ENCODE measurements around the gene TARM1.
"Not testable (repeated sequence)": the region's sequence is repeated elsewhere in the genome, so short reads cannot be mapped to it uniquely, and the experiment has no call there.

Gene TARM1

DNA sequence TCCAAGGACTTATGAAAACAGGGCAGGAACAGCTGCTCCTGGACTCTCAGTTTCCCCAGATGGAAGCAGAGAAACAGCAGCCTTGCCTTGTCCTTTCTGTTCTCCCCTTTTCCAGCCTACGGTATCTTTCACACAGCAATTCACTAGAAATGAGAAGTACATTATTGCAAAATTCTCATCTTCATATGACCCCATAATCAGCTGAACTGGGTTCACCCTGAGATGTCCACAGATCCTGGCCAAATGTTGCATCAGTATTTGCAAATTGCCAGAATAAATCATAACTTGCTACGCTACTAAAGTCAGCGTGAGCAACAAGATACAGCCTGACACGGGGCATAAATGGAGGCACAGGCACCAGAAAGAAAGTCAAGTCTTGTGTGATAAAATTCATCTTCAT is 33.5 kb downstream of the TARM1 start:
- Histone ChIP-seq H3K9ac (ENCODE audit: low read length) (no peak overlapping the region), H3K4me1 (ENCODE audit: control insufficient read depth, low read depth, low read length) (no peaks in the 10 kb centered on the region), H3K36me3 (ENCODE audit: control insufficient read depth, low read depth, low read length) (no peaks in the 10 kb centered on the region), H3K9me3 (ENCODE audit: control insufficient read depth, low read depth, low read length) (no peaks in the 10 kb centered on the region), H3K4me3 (ENCODE audit: low read length) (no peak overlapping the region), H3K27ac (ENCODE audit: low read length) (no peak overlapping the region), H3K27me3 (ENCODE audit: control insufficient read depth, insufficient read depth, low read length) (no peaks in the 10 kb centered on the region)

DNA sequence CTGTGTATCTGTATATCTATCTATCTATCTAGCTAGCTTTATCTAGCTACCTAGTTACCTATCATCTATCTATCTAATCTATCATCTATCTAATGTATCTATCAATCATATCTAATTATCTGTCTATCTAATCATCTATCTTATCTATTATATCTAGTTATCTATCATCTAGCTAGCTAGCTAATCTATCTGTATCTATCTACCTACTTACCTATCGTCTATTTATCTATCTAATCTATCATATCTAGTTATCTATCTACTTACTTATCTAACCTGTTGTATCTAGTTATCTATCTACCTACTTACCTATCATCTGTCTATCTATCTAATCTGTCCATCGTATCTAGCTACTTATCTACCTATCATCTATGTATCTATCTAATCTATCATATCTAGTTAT is 35.4 kb downstream of the TARM1 start:
- Histone ChIP-seq H3K9me3 (ENCODE audit: control insufficient read depth, low read depth, low read length) (no peaks in the 10 kb centered on the region), H3K36me3 (ENCODE audit: control insufficient read depth, low read depth, low read length) (no peaks in the 10 kb centered on the region), H3K4me3 (ENCODE audit: low read length) (no peak overlapping the region), H3K9ac (ENCODE audit: low read length) (no peak overlapping the region), H3K4me1 (ENCODE audit: control insufficient read depth, low read depth, low read length) (peaks cover 7% of the 10 kb centered on the region), H3K27ac (ENCODE audit: low read length) (no peak overlapping the region), H3K27me3 (ENCODE audit: control insufficient read depth, insufficient read depth, low read length) (no peaks in the 10 kb centered on the region)

DNA sequence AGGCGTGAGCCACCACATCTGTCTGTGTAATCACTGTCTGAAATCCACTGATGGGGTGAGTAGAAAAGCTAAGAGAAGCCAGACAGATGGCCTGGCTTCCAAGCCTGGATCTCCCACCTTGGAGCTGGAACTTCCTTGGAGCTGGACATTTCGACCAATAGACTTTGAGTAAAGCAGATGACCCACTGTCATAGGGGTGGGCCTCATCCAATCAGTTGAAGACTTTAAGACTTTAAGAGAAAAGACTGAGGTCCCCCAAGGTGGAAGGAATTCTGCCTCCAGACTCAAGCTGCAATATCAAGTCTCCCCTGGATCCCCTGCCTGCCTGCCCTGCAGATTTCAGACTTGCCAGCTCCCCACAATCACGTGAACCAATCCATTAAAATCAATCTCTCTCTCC is 38.2 kb downstream of the TARM1 start:
- Histone ChIP-seq H3K9ac (ENCODE audit: low read length) (no peak overlapping the region), H3K9me3 (ENCODE audit: control insufficient read depth, low read depth, low read length) (no peaks in the 10 kb centered on the region), H3K4me3 (ENCODE audit: low read length) (no peak overlapping the region), H3K27ac (ENCODE audit: low read length) (no peak overlapping the region), H3K27me3 (ENCODE audit: control insufficient read depth, insufficient read depth, low read length) (no peaks in the 10 kb centered on the region), H3K4me1 (ENCODE audit: control insufficient read depth, low read depth, low read length) (peaks cover 7% of the 10 kb centered on the region), H3K36me3 (ENCODE audit: control insufficient read depth, low read depth, low read length) (no peaks in the 10 kb centered on the region)

DNA sequence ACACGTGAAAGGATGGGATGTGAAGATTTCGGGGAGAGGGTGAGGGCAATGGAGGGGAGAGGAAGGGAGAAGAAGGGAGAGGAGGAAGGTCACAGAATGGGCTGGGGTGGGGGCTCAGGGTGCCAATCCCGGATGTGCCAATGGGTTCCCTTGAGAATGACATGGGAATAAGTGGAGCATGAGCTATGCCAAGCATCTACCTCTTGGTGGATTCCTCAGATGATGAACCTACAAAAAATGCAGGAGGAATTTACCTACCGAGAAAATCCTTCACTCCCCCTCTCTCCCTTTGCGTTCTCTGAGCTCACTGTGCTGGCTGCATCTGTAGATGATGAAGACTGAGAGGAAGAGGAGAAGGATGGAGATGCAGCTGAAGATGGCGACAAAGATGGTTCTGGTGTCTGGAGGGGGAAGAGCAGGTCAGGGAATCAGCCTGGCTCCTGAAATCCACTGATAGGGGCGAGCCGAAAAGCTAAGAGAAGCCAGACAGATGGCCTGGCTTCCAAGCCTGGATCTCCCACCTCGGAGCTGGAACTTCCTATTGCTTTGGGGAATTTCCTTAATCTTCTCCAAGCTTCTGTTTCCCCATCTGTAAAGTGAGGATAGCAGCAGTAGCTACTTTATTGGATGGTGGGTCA is 39.1 kb downstream of the TARM1 start:
- no peak overlapping the region for H3K4me3 ChIP-seq (ENCODE audit: low read length)
- H3K27ac ChIP-seq (ENCODE audit: low read length): no peak overlapping the region
- H3K27me3 ChIP-seq (ENCODE audit: control insufficient read depth, insufficient read depth, low read length): no peaks in the 10 kb centered on the region
- H3K9ac ChIP-seq (ENCODE audit: low read length): no peak overlapping the region
- no peaks in the 10 kb centered on the region for H3K36me3 ChIP-seq (ENCODE audit: control insufficient read depth, low read depth, low read length)
- H3K4me1 ChIP-seq (ENCODE audit: control insufficient read depth, low read depth, low read length): peaks cover 14% of the 10 kb centered on the region
- H3K9me3 ChIP-seq (ENCODE audit: control insufficient read depth, low read depth, low read length): no peaks in the 10 kb centered on the region

DNA sequence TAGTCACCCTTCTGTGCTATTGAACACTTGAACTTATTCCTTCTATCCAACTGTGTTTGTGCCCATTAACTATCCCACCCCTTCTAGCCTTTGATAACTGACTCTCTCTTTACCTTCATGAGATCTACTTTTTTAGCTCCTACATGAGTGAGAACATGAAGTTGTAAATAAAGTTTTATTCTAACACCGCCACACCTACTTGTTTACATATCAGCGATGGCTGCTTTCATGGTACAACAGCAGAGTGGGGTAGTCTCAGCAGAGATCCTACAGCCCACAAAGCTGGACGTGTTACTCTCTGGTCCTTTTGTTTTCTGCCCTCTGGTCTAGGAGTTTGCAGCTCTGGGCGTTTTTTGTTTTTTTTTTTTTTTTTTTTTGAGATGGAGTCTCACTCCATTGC is 41.2 kb downstream of the TARM1 start:
- Histone ChIP-seq H3K9me3 (ENCODE audit: control insufficient read depth, low read depth, low read length) (no peaks in the 10 kb centered on the region), H3K4me3 (ENCODE audit: low read length) (no peak overlapping the region), H3K27ac (ENCODE audit: low read length) (no peak overlapping the region), H3K36me3 (ENCODE audit: control insufficient read depth, low read depth, low read length) (no peaks in the 10 kb centered on the region), H3K9ac (ENCODE audit: low read length) (no peak overlapping the region), H3K4me1 (ENCODE audit: control insufficient read depth, low read depth, low read length) (peaks cover 24% of the 10 kb centered on the region), H3K27me3 (ENCODE audit: control insufficient read depth, insufficient read depth, low read length) (no peaks in the 10 kb centered on the region)

DNA sequence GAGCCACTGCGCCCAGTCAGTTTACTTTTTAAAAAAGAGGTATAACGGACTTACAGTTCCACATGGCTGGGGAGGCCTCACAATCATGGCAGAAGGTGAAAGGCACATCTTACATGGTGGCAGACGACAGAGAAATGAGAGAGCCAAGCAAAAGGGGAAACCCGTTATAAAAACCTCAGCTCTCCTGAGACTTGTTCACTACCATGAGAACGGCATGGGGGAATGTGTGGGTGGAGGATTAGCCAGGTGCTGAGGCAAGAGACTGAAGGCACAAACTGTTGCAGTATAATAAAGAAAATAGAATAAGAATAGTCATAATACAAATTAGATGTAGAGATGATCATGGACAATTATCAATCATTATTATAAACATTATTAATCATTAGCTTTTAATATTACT is 44.6 kb downstream of the TARM1 start:
- not testable (repeated sequence) for H3K9ac ChIP-seq (ENCODE audit: low read length); H3K27me3 ChIP-seq (ENCODE audit: control insufficient read depth, insufficient read depth, low read length); H3K9me3 ChIP-seq (ENCODE audit: control insufficient read depth, low read depth, low read length); H3K4me3 ChIP-seq (ENCODE audit: low read length); H3K36me3 ChIP-seq (ENCODE audit: control insufficient read depth, low read depth, low read length)
- Histone ChIP-seq H3K4me1 (ENCODE audit: control insufficient read depth, low read depth, low read length) (peaks cover 22% of the 10 kb centered on the region), H3K27ac (ENCODE audit: low read length) (peak overlapping the region; percentile 41)

DNA sequence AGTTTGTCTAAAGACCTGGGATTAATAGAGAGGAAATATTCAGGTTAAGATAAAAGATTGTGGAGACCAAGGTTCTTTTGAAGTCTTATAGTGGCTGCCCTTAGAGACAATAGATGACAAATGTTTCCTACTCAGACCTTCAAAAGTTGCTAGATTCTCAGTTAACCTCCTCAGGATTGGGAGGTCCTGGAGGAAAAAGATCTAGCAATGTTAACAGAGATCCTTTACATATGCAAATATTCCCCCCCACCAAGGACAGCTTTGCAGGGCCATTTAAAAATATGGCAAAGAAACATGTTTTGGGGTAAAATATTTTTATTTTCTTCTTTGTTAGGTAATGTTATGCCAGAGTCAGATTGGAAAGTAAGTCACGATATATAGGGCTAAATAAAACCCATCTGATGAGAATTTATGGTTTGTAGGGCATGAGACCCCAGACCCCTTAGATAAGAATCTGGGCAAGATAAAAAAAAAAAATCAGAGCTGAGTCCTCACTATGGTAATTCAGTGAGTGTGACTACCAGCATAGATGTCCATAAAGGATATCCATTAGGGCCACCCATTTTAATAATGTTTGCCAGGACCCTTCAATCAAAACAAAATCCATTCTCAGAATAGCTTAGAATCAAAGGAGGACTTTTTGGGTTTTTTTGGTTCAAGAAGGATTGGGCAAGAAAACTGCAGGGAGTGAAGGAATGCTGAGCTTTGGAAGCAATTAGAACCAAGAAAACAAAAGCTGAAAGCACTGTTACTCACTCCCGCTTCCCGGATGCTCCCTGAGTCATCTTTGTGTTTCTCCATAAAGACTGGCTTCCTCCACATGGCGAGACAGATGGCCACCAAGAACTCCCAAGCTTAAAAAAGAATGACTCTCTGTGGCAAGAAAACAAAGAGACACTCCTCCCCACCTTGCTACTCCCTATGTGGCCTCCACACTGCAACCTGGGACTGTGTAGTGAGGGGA is 45.7 kb downstream of the TARM1 start:
- peak overlapping the region; percentile 44 for H3K9ac ChIP-seq (ENCODE audit: low read length)
- peaks cover 27% of the 10 kb centered on the region for H3K4me1 ChIP-seq (ENCODE audit: control insufficient read depth, low read depth, low read length)
- no peaks in the 10 kb centered on the region for H3K27me3 ChIP-seq (ENCODE audit: control insufficient read depth, insufficient read depth, low read length)
- no peaks in the 10 kb centered on the region for H3K36me3 ChIP-seq (ENCODE audit: control insufficient read depth, low read depth, low read length)
- no peaks in the 10 kb centered on the region for H3K9me3 ChIP-seq (ENCODE audit: control insufficient read depth, low read depth, low read length)
- H3K27ac ChIP-seq (ENCODE audit: low read length): peak overlapping the region; percentile 71
- H3K4me3 ChIP-seq (ENCODE audit: low read length): peak overlapping the region; percentile 38

DNA sequence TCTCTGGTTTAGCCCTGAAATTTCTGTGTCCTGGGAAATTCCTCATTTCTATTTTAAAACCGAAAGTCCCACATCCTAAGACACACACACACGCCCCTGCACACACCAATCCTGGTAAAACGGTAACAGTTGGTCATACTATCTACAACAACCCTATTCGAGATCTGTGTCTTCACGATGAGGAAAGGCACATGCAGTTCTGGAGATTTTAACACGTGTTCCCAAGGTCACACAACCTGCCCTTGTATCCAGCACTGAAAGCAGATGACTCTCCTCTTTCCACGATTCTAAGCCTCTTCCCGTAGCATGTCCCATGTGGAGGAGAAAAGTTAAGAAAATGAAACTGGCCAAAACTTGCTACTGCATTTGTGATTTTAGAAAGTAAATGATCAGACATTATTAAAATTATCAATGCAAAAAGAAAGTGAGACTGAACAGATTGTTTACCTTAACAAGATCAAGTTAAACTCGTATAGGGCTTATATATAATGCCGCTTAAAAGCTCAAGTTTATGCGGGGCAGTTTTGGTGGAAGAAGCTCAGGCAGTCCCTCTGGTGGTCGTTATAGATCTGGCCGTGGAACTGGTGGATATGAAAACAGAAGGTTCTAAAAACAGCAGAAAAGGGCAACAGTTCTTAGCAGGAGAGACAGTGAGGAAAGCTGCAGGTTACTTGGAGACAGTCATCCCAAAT is 50.1 kb downstream of the TARM1 start:
- no peak overlapping the region for H3K9ac ChIP-seq (ENCODE audit: low read length)
- peaks cover 20% of the 10 kb centered on the region for H3K4me1 ChIP-seq (ENCODE audit: control insufficient read depth, low read depth, low read length)
- H3K9me3 ChIP-seq (ENCODE audit: control insufficient read depth, low read depth, low read length): no peaks in the 10 kb centered on the region
- H3K36me3 ChIP-seq (ENCODE audit: control insufficient read depth, low read depth, low read length): no peaks in the 10 kb centered on the region
- no peak overlapping the region for H3K4me3 ChIP-seq (ENCODE audit: low read length)
- H3K27ac ChIP-seq (ENCODE audit: low read length): no peak overlapping the region
- no peaks in the 10 kb centered on the region for H3K27me3 ChIP-seq (ENCODE audit: control insufficient read depth, insufficient read depth, low read length)

DNA sequence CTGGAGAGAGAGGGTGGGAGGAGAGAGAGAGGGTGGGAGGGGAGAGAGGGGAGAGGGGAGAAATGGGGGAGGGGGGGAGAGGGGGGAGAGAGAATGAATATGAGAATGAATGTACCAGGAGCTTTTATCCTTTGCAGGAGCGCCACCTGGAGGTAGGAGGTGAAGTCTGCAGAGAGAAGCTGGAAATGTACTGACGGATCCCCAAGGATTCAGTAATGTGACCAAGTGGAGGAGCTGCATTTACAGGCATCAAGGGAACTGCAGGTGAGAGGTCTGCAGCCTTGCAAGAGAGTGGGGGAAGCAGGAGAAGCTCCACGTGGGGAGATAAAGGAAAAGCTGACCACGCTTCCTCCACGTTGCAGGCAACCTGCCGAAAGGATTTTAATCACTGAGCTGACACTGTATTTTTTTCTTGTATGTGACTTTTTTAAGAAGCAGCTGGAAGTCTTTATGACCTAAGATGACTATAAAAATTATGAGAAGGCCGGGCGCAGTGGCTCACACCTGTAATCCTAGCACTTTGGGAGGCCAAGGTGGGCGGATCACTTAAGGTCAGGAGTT is 51.2 kb downstream of the TARM1 start:
- Histone ChIP-seq H3K27ac (ENCODE audit: low read length) (no peak overlapping the region), H3K36me3 (ENCODE audit: control insufficient read depth, low read depth, low read length) (no peaks in the 10 kb centered on the region), H3K9ac (ENCODE audit: low read length) (no peak overlapping the region), H3K9me3 (ENCODE audit: control insufficient read depth, low read depth, low read length) (no peaks in the 10 kb centered on the region), H3K27me3 (ENCODE audit: control insufficient read depth, insufficient read depth, low read length) (no peaks in the 10 kb centered on the region), H3K4me3 (ENCODE audit: low read length) (no peak overlapping the region), H3K4me1 (ENCODE audit: control insufficient read depth, low read depth, low read length) (peaks cover 10% of the 10 kb centered on the region)

DNA sequence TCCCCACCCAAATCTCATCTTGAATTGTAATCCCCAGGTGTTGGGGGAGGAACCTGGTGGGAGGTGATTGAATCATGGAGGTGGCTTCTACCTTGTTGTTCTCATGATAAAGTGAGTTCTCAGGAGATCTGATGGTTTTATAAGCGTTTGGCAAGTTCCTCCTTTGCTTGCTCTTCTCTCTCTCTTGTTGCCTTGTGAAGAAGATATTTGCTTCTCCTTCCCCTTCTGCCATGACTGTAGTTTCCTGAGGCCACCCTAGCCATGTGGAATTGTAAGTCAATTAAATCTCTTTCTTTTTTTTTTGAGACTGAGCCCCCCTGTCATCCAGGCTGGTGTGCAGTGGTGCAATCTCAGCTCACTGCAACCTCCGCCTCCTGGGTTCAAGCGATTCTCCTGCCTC is 51.9 kb downstream of the TARM1 start:
- Histone ChIP-seq H3K4me1 (ENCODE audit: control insufficient read depth, low read depth, low read length) (peaks cover 5% of the 10 kb centered on the region), H3K27ac (ENCODE audit: low read length) (no peak overlapping the region), H3K4me3 (ENCODE audit: low read length) (no peak overlapping the region)

DNA sequence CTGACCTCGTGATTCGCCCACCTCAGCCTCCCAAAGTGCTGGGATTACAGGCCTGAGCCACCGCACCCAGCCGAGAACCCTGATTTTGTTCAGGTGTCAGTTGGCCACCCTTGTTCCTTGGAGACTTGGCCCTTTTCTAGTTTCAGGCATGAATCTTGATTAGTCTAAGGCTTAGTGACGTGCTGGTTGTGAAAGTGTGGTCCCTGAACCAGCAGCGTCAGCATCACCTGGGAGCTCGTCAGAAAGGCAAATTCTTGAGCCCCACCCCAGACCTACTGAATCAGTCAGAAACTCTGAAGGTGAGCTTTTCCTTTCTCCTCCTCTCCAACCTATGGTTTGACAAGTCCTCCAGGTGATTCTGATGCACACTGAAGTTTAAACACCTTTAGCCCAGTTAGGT is 54.5 kb downstream of the TARM1 start:
- peaks cover 7% of the 10 kb centered on the region for H3K27me3 ChIP-seq (ENCODE audit: control insufficient read depth, insufficient read depth, low read length)
- H3K4me3 ChIP-seq (ENCODE audit: low read length): no peak overlapping the region
- H3K27ac ChIP-seq (ENCODE audit: low read length): no peak overlapping the region
- peaks cover 5% of the 10 kb centered on the region for H3K4me1 ChIP-seq (ENCODE audit: control insufficient read depth, low read depth, low read length)
- H3K36me3 ChIP-seq (ENCODE audit: control insufficient read depth, low read depth, low read length): no peaks in the 10 kb centered on the region
- H3K9ac ChIP-seq (ENCODE audit: low read length): no peak overlapping the region
- no peaks in the 10 kb centered on the region for H3K9me3 ChIP-seq (ENCODE audit: control insufficient read depth, low read depth, low read length)

More for the DNA sequence above, 51.9 kb downstream of the TARM1 start:
- peaks cover 5% of the 10 kb centered on the region for H3K27me3 ChIP-seq (ENCODE audit: control insufficient read depth, insufficient read depth, low read length)
- no peak overlapping the region for H3K9ac ChIP-seq (ENCODE audit: low read length)
- H3K9me3 ChIP-seq (ENCODE audit: control insufficient read depth, low read depth, low read length): no peaks in the 10 kb centered on the region
- no peaks in the 10 kb centered on the region for H3K36me3 ChIP-seq (ENCODE audit: control insufficient read depth, low read depth, low read length)

All from iPS-18a (cell line).